T-helper 22 cell (primary cell): ENCODE measurements around the gene METTL18.

Source experiments
- DNase-seq: peaks from one replicate; pipeline ENCODE4 v3.0.0-alpha.2; 2020; ENCODE audit warnings: low read depth

Gene METTL18

GRCh38 chr1:169785267-169785666, 9.4 kb downstream of the METTL18 start:
- DNase-seq: no peak

- DNase-seq: no peak
Measured at GRCh38 chr1:169784102-169784501, 10.6 kb downstream of the METTL18 start.

GRCh38 chr1:169782596-169782995, 12.1 kb downstream of the METTL18 start:
- DNase-seq: no peak

- DNase-seq: no peak
Measured at GRCh38 chr1:169779970-169780369, 14.7 kb downstream of the METTL18 start.

GRCh38 chr1:169779150-169779549, 15.6 kb downstream of the METTL18 start:
- no peak for DNase-seq

GRCh38 chr1:169776440-169776839, 18.3 kb downstream of the METTL18 start:
- no peak for DNase-seq

- no peak for DNase-seq
Measured at GRCh38 chr1:169768161-169768560, 26.5 kb downstream of the METTL18 start.

GRCh38 chr1:169765580-169766331, 29.0 kb downstream of the METTL18 start:
- DNase-seq: no peak

GRCh38 chr1:169764919-169765318, 29.8 kb downstream of the METTL18 start:
- DNase-seq: no peak

- DNase-seq: no peak
Measured at GRCh38 chr1:169762699-169763098, 32.0 kb downstream of the METTL18 start.

- DNase-seq: no peak
Measured at GRCh38 chr1:169759038-169759437, 35.7 kb downstream of the METTL18 start.

GRCh38 chr1:169753549-169753948, 41.2 kb downstream of the METTL18 start:
- DNase-seq: no peak

GRCh38 chr1:169750041-169750440, 44.7 kb downstream of the METTL18 start:
- DNase-seq: no peak

GRCh38 chr1:169746550-169746949, 48.2 kb downstream of the METTL18 start:
- no peak for DNase-seq

- no peak for DNase-seq
Measured at GRCh38 chr1:169745015-169745861, 49.5 kb downstream of the METTL18 start.
